Colonic mucosa (tissue), 4 donors: Measurements from ENCODE around the gene IFIT1. TPM values are rescaled to one million over a fixed set of nuclear protein-coding genes. Genes with fewer than 3 reads are reported as not detected.
"Not testable (repeated sequence)": the region's sequence is repeated elsewhere in the genome, so short reads cannot be mapped to it uniquely, and the experiment has no call there.

Source experiments
- DNase-seq: peaks from one replicate; pipeline ENCODE4 v3.0.0-alpha.2; 2020
- H3K27ac ChIP-seq: fragments of 200-600 bp; one replicate; pipeline ENCODE4 v1.8.0; 2021
- H3K27me3 ChIP-seq: fragments of 200-600 bp; one replicate; pipeline ENCODE4 v1.8.0; 2021
- H3K36me3 ChIP-seq: fragments of 200-600 bp; one replicate; pipeline ENCODE4 v1.8.0; 2021
- H3K4me1 ChIP-seq: fragments of 200-600 bp; one replicate; pipeline ENCODE4 v1.8.0; 2021; ENCODE audit warnings: mild to moderate bottlenecking
- H3K4me3 ChIP-seq: fragments of 200-600 bp; one replicate; pipeline ENCODE4 v1.8.0; 2021
- H3K9ac ChIP-seq, 2 donors: one replicate each; pipeline ENCODE4 v1.7.0; 2013; ENCODE audit warnings: control low read depth in 2 of 2, low read depth in 2 of 2, low read length in 2 of 2
- H3K9me3 ChIP-seq: fragments of 200-600 bp; one replicate; pipeline ENCODE4 v1.8.0; 2021
- intact Hi-C: fragments of 100-400 bp; cut with DNase I; formaldehyde crosslinking; loops from one replicate; pipeline ENCODE4 v1.14.1; 2022
- total RNA-seq, 2 donors: library from RNA; stranded (reverse); fragmentation: NEBNext Ultra II Directional in 1 of 2; extraction: Animal tissue kit (Norgen Biotek cat#: 25700) in 1 of 2; gene quantifications; one replicate each; pipeline ENCODE4 v1.2.1, GENCODE V29; 2021
- TF ChIP-seq, protein P1 (sequence below): fragments of 200-600 bp; IDR thresholded peaks from one replicate; pipeline ENCODE4 v1.8.0; 2022; ENCODE audit warnings: antibody characterized with exemption, mild to moderate bottlenecking
- donor health status: healthy.
- donor health status: DM: no; HTN: no; CAD: no.
- donor health status: DM: no; HTN: no; CAD: no.

IFIT1 gene
- total RNA-seq, 2 donors from 2014 or later = 1.9 to 5.4 TPM

DNA sequence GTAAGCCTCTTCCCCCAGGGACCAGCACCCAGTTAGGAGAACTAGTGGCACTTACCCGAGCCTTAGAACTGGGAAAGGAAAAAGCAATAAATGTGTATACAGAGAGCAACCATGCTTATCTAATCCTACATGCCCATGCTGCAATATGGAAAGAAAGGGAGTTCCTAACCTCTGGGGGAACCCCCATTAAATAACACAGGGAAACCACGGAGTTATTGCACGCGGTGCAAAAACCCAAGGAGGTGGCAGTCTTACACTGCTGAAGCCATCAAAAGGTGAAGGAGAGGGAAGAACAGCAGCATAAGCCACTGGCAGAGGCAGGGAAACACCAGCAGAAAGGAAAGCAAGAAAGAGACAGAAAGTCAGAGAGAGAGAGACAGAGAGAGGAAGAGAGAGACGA is 18.1 kb downstream of the IFIT1 start:
- intact Hi-C loops, H3K36me3 ChIP-seq: not testable (repeated sequence)

DNA sequence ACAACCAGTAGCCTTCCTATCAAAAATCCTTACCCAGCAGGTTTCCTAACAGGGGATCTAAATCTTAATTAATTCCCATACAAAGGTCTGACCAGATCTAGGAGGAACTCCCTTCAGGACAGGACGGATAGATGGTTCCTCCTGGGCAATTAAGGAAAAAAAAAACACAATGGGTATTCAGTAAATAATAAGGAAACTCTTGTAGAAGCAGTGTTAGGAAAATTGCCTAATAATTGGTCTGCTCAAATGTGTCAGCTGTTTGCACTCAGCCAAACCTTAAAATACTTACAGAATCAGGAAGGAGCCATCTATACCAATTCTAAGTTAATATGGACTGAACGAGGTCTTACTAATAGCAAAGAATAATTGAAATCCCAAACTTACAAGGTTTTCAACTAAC is 18.7 kb downstream of the IFIT1 start:
- intact Hi-C loops, H3K27me3 ChIP-seq, H3K4me3 ChIP-seq: not testable (repeated sequence)

More for the DNA sequence above, 18.1 kb downstream of the IFIT1 start:
- not testable (repeated sequence) for H3K9me3 ChIP-seq, DNase-seq, H3K4me3 ChIP-seq, H3K27me3 ChIP-seq, H3K4me1 ChIP-seq, H3K27ac ChIP-seq, H3K9ac ChIP-seq

GRCh38 chr10:89412276-89412675 is 19.9 kb downstream of the IFIT1 start:
- DNase-seq, H3K4me3 ChIP-seq, intact Hi-C loops, H3K9me3 ChIP-seq, H3K4me1 ChIP-seq, H3K27me3 ChIP-seq, H3K9ac ChIP-seq, H3K36me3 ChIP-seq, H3K27ac ChIP-seq: not testable (repeated sequence)

More for the DNA sequence above, 18.7 kb downstream of the IFIT1 start:
- not testable (repeated sequence) for H3K27ac ChIP-seq, H3K9ac ChIP-seq, H3K36me3 ChIP-seq, DNase-seq, H3K4me1 ChIP-seq, H3K9me3 ChIP-seq

GRCh38 chr10:89413398-89413912 is 21.0 kb downstream of the IFIT1 start:
- Histone ChIP-seq H3K4me1 (no peaks in the 10 kb centered on the region), H3K9ac (peak overlapping the region in 1 of 2 donors; percentile 65)

DNA sequence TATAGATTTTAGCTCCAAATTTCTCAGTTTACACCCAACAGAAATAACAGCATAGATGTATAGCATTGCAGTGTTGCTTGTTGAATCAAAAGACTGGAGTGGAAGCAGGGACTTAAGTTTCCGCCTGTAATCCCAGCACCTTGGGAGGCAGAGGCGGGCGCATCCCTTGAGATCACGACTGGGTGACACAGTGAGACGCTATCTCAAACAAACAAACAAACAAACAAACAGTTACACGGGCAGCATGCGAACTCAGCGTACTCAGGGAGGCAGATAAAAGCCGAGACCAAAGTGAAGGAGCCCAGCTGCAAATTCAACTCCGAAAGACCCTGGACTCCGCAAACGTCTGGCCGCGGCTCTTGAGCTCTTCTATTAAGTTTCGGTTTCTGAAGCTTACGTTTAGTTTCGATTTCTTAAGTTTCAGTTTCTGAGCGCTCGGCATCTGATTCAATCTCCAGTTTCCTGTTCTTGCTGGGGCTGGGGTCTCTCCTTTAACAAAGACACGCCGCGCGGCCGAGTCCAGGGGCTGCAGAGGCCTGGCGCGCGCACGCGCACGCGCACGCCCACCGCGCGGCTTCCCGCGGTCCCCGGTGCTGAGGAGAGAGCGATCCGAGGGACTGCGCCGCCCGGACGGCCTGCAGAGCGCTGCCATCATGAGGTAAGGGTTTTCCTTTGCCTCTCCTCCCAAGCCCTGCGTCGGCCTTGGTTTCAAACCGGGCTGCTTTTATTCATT is 21.9 kb downstream of the IFIT1 start, which contains the start of gene IFIT5:
TSS of gene IFIT5 (plus strand) at position 423 of the 733 bp plus-strand sequence. CDS start at position 654, 231 bp downstream.
- peak; percentile 73 for DNase-seq
- Histone ChIP-seq H3K4me3 (peak within 1 kb of the TSS; percentile 93), H3K36me3 (peaks cover 4% of the 10 kb centered on the region), H3K27ac (peak within 1 kb of the TSS; percentile 95), H3K27me3 (no peaks in the 10 kb centered on the region), H3K4me1 (no peaks in the 10 kb centered on the region), H3K9ac (peak within 1 kb of the TSS; percentile 65 to 74), H3K9me3 (no peaks in the 10 kb centered on the region)
- intact Hi-C loops = no loop called here
- TF ChIP-seq, protein P1, sequence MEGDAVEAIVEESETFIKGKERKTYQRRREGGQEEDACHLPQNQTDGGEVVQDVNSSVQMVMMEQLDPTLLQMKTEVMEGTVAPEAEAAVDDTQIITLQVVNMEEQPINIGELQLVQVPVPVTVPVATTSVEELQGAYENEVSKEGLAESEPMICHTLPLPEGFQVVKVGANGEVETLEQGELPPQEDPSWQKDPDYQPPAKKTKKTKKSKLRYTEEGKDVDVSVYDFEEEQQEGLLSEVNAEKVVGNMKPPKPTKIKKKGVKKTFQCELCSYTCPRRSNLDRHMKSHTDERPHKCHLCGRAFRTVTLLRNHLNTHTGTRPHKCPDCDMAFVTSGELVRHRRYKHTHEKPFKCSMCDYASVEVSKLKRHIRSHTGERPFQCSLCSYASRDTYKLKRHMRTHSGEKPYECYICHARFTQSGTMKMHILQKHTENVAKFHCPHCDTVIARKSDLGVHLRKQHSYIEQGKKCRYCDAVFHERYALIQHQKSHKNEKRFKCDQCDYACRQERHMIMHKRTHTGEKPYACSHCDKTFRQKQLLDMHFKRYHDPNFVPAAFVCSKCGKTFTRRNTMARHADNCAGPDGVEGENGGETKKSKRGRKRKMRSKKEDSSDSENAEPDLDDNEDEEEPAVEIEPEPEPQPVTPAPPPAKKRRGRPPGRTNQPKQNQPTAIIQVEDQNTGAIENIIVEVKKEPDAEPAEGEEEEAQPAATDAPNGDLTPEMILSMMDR = no peak

More at GRCh38 chr10:89413398-89413912, 21.0 kb downstream of the IFIT1 start:
- Histone ChIP-seq H3K27me3 (no peaks in the 10 kb centered on the region), H3K9me3 (no peaks in the 10 kb centered on the region), H3K27ac (peak overlapping the region; percentile 95), H3K4me3 (no peak overlapping the region), H3K36me3 (peaks cover 4% of the 10 kb centered on the region)
- TF ChIP-seq, protein P1 = no peak
- no peak for DNase-seq
- intact Hi-C loops = no loop called here

DNA sequence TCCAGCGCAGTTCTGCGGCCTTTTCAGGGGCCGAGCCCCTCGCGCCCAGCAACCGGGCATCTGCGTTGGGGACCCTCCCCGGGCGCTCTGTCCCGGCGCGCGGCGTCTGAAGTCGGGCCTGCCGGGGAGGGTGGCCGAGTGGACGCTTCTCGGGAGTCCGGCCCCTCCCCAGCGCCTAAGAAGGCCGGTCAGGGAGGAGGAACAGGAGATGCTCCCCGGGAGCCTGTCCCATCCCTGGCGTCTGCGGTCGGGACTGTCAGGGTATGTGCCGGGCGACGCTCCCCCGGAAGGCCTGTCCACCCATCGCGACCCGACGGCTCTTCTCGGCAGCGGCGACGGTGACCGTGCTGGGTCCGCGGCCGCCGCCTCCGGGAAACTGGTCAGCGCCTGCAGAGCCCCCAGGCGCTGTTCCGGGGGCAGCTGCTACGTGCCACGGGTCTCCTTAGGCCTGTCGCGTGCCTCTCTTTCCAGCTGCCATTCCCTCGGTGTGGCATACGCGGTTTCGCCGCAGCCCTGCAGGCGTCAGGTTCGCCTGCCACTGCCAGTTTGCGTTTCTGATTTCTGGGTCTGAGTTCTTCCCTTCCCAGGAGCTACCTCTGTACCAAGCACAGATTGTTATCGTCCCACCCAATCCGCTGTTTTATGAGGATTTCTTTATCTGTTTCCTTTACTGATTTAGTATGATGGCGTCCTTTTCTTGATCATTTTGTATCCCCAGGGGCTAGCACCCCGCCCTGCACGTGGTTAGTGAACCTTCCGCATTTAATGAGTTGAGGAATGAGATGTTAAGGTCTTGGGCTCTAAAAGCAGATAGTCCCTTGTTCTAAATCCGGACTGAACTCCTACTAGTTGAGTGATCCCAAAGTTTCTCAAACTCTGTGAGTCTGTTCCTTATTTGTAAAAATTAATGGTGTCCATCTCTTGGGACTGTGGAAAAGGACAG is 22.7 kb downstream of the IFIT1 start:
- peak overlapping the region; percentile 93 for H3K4me3 ChIP-seq
- peaks cover 4% of the 10 kb centered on the region for H3K36me3 ChIP-seq
- H3K9ac ChIP-seq = peak overlapping the region; percentile 65 to 74
- H3K9me3 ChIP-seq = no peaks in the 10 kb centered on the region
- TF ChIP-seq, protein P1 = no peak
- peak overlapping the region; percentile 95 for H3K27ac ChIP-seq
- H3K27me3 ChIP-seq = no peaks in the 10 kb centered on the region
- H3K4me1 ChIP-seq = no peaks in the 10 kb centered on the region
- intact Hi-C loops = no loop called here
- peak; percentile 44 for DNase-seq
